Gastroesophageal sphincter (tissue), 3 donors: ENCODE data around the gene MDGA2.

Experiments used
- CTCF ChIP-seq, 4 experiments: fragments of 200-600 bp in 2 of 4; fragments of 450-650 bp in 2 of 4; sonication (generic) in 1 of 4; IDR thresholded peaks; one replicate each; pipeline ENCODE4 v1.5.1; 2017 to 2019; ENCODE audit warnings: antibody characterized with exemption in 4 of 4, mild to moderate bottlenecking in 2 of 4, moderate library complexity in 2 of 4
- EP300 ChIP-seq: sonication (generic); formaldehyde crosslinking; IDR thresholded peaks from one replicate; pipeline ENCODE4 v1.6.1; 2017; ENCODE audit warnings: antibody characterized with exemption, mild to moderate bottlenecking
- POLR2A ChIP-seq, 2 donors: fragments of 450-650 bp; IDR thresholded peaks; one replicate each; pipeline ENCODE4 v1.6.1; 2017; ENCODE audit warnings: antibody characterized with exemption in 2 of 2, mild to moderate bottlenecking in 2 of 2, moderate library complexity in 1 of 2
- POLR2AphosphoS5 ChIP-seq: sonication (generic); formaldehyde crosslinking; IDR thresholded peaks from one replicate; pipeline ENCODE4 v1.6.1; 2017; ENCODE audit warnings: antibody characterized with exemption

GRCh38 chr14:47008732-47009131 lies 666.7 kb downstream of the MDGA2 start:
- TF ChIP-seq CTCF (IDR thresholded peaks at IDR 0.05), result no peak
- TF ChIP-seq POLR2A (IDR thresholded peaks at IDR 0.05), result no peak
- no peak for TF ChIP-seq EP300
- TF ChIP-seq POLR2AphosphoS5, result no peak
